CD14-positive monocyte (primary cell): ENCODE measurements around the gene RPS6KB2. TPM values are rescaled to one million over a fixed set of nuclear protein-coding genes. Genes with fewer than 3 reads are reported as not detected.
A peak's percentile ranks its signal among the peaks of the same experiment; 100 is the strongest.

Experiments
- DNase-seq, 3 donors: peaks; one replicate each; pipeline ENCODE4 v3.0.0-alpha.2; 2011 to 2022
- H2AFZ ChIP-seq: 2 replicates; pipeline ENCODE4 v1.6.0; 2012; ENCODE audit warnings: mild to moderate bottlenecking, low read depth, low read length, inconsistent platforms; ENCODE audit not compliant: insufficient read depth, poor library complexity, severe bottlenecking
- H3K27ac ChIP-seq, 2 donors: 1 replicate in 1 of 2; 2 replicates in 1 of 2; pipeline ENCODE4 v1.5.1; 2012 to 2013; ENCODE audit warnings: low read length in 2 of 2, control low read depth in 1 of 2, inconsistent platforms in 1 of 2, low read depth in 1 of 2, mild to moderate bottlenecking in 1 of 2
- H3K27me3 ChIP-seq, 2 donors: one replicate each; pipeline versions ENCODE4 v1.6.0 to v1.6.1; 2011 to 2013; ENCODE audit warnings: low read length in 2 of 2; ENCODE audit not compliant: control insufficient read depth in 2 of 2, insufficient read depth in 2 of 2
- H3K36me3 ChIP-seq, 2 donors: replicated peaks in 1 of 2; 1 replicate in 1 of 2; 2 replicates in 1 of 2; pipeline versions ENCODE4 v1.5.1 to v1.6.1; 2012 to 2013; ENCODE audit warnings: low read length in 2 of 2, control low read depth in 1 of 2, inconsistent platforms in 1 of 2, mild to moderate bottlenecking in 1 of 2; ENCODE audit not compliant: insufficient read depth in 2 of 2, control insufficient read depth in 1 of 2
- H3K4me1 ChIP-seq, 2 donors: 1 replicate in 1 of 2; 2 replicates in 1 of 2; pipeline versions ENCODE4 v1.5.1 to v1.6.1; 2012 to 2013; ENCODE audit warnings: low read length in 2 of 2, control low read depth in 1 of 2, inconsistent platforms in 1 of 2, mild to moderate bottlenecking in 1 of 2, moderate library complexity in 1 of 2; ENCODE audit not compliant: insufficient read depth in 2 of 2, control insufficient read depth in 1 of 2
- H3K4me2 ChIP-seq: replicated peaks from 2 replicates; pipeline ENCODE3; 2012; ENCODE audit warnings: low read length, moderate library complexity, mild to moderate bottlenecking; ENCODE audit not compliant: poor library complexity, severe bottlenecking; ENCODE audit errors: extremely low read depth
- H3K4me3 ChIP-seq, 3 experiments: fragments of 200-600 bp in 1 of 3; sonication (generic) in 1 of 3; replicated peaks in 1 of 3; 1 replicate in 2 of 3; 2 replicates in 1 of 3; pipeline ENCODE4 v1.5.1; 2011 to 2013; ENCODE audit warnings: low read length in 3 of 3, mild to moderate bottlenecking in 3 of 3, control low read depth in 2 of 3, low read depth in 2 of 3, inconsistent platforms in 1 of 3, moderate library complexity in 1 of 3
- H3K79me2 ChIP-seq: 2 replicates; pipeline ENCODE4 v1.6.0; 2012; ENCODE audit warnings: mild to moderate bottlenecking, control low read depth, inconsistent platforms, low read length, moderate library complexity; ENCODE audit not compliant: insufficient read depth
- H3K9ac ChIP-seq: 2 replicates; pipeline ENCODE4 v1.6.0; 2017; ENCODE audit warnings: low read length, mild to moderate bottlenecking; ENCODE audit not compliant: insufficient read depth, poor library complexity, severe bottlenecking
- H3K9me3 ChIP-seq, 2 donors: replicated peaks in 1 of 2; 1 replicate in 1 of 2; 2 replicates in 1 of 2; pipeline versions ENCODE4 v1.5.1 to v1.6.1; 2012 to 2013; ENCODE audit warnings: low read length in 2 of 2, control low read depth in 1 of 2; ENCODE audit not compliant: control insufficient read depth in 1 of 2, insufficient read depth in 1 of 2
- H4K20me1 ChIP-seq: 2 replicates; pipeline ENCODE4 v1.6.0; 2012; ENCODE audit warnings: mild to moderate bottlenecking, low read length, control low read depth, moderate library complexity; ENCODE audit not compliant: insufficient read depth
- H3K27ac Mint-ChIP-seq, 7 donors: one replicate each; pipeline ENCODE4 v1.8.0; 2020; ENCODE audit warnings: mild to moderate bottlenecking in 7 of 7, mixed read lengths in 7 of 7, moderate library complexity in 6 of 7, inconsistent platforms in 2 of 7
- H3K27me3 Mint-ChIP-seq, 3 donors: one replicate each; pipeline ENCODE4 v1.8.0; 2021 to 2022; ENCODE audit warnings: low read depth in 3 of 3, mild to moderate bottlenecking in 3 of 3, mixed read lengths in 3 of 3, moderate library complexity in 3 of 3, inconsistent platforms in 1 of 3
- H3K36me3 Mint-ChIP-seq, 2 donors: one replicate each; pipeline ENCODE4 v1.8.0; 2020; ENCODE audit warnings: mixed read lengths in 2 of 2, inconsistent platforms in 1 of 2, mild to moderate bottlenecking in 1 of 2
- H3K4me1 Mint-ChIP-seq: one replicate; pipeline ENCODE4 v1.8.0; 2020; ENCODE audit warnings: mild to moderate bottlenecking, mixed read lengths
- H3K4me3 Mint-ChIP-seq, 2 donors: one replicate each; pipeline ENCODE4 v1.8.0; 2020; ENCODE audit warnings: mild to moderate bottlenecking in 2 of 2, mixed read lengths in 2 of 2, moderate library complexity in 1 of 2
- H3K9me3 Mint-ChIP-seq, 7 donors: one replicate each; pipeline ENCODE4 v1.8.0; 2020 to 2022; ENCODE audit warnings: mixed read lengths in 7 of 7, mild to moderate bottlenecking in 6 of 7, moderate library complexity in 6 of 7, inconsistent platforms in 2 of 7
- WGBS: methylation state at CpG from one replicate; pipeline ENCODE4 v1.1.5; 2013; ENCODE audit warnings: missing lambda C conversion rate; ENCODE audit not compliant: insufficient coverage; 5-methylcytosine and 5-hydroxymethylcytosine counted together
- intact Hi-C, 2 donors: fragments of 100-400 bp; cut with micrococcal nuclease; formaldehyde crosslinking; loops; one replicate each; pipeline versions ENCODE4 v1.15.0 to v1.15.1; 2023
- polyA plus RNA-seq, 3 donors: library from polyadenylated mRNA; depleted of rRNA in 1 of 3; unstranded in 2 of 3; stranded (reverse) in 1 of 3; fragments of 300-500 nt in 2 of 3; fragments of >200 nt in 1 of 3; fragmentation: Illumina TruSeq in 2 of 3; gene quantifications; 1 replicate in 2 of 3; 2 replicates in 1 of 3; pipeline ENCODE4 v1.2.3, GENCODE V29; 2012 to 2021
- TF ChIP-seq, protein P1 (sequence below): fragments of 200-600 bp; IDR thresholded peaks from one replicate; pipeline ENCODE4 v1.8.0; 2022; ENCODE audit warnings: antibody characterized with exemption, mild to moderate bottlenecking

The RPS6KB2 gene
- polyA plus RNA-seq, 3 donors, result 51.6 to 101 (median 53.8) TPM

DNA sequence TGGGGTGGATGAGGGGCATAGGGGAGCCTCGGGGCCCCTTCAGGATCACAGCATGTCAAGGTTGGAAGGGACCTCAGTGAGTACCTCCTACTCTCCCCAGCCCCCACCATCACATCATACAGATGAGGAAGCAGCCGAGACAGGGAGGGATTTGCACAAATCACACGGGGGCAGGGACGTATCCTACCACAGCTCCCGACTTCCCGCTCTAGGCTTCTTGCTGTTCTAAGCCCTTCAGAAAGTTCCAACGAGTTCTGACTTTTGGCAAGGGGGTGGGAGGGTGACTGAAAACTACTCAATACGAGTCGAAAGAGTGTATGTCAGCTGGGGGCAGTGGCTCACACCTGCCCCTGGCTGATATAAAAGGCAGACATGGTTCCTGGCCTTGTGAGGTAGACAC is 41.2 kb upstream of the RPS6KB2 start:
- Histone ChIP-seq H3K4me2 (no peak overlapping the region), H3K9me3 (no peaks in the 10 kb centered on the region), H3K27ac (no peak overlapping the region), H3K27me3 (no peaks in the 10 kb centered on the region), H3K4me1 (peaks cover 23 to 30% of the 10 kb centered on the region in 2 donors), H3K9ac (no peak overlapping the region), H3K79me2 (peaks cover 24% of the 10 kb centered on the region), H3K36me3 (no peaks in the 10 kb centered on the region), H3K4me3 (no peak overlapping the region), H2AFZ (no peak overlapping the region), H4K20me1 (peaks cover 6% of the 10 kb centered on the region)
- Mint-ChIP-seq H3K27me3 (peaks cover 0 to 5% (median 1%) of the 10 kb centered on the region in 3 donors), H3K36me3 (no peaks in the 10 kb centered on the region), H3K4me1 (peaks cover 32% of the 10 kb centered on the region), H3K27ac (peak overlapping the region in 1 of 7 donors; percentile 62), H3K9me3 (peaks cover 0 to 1% (median 0%) of the 10 kb centered on the region in 7 donors), H3K4me3 (peak overlapping the region in 1 of 2 donors; percentile 36)
- intact Hi-C loops, result no loop called here
- TF ChIP-seq, protein P1, sequence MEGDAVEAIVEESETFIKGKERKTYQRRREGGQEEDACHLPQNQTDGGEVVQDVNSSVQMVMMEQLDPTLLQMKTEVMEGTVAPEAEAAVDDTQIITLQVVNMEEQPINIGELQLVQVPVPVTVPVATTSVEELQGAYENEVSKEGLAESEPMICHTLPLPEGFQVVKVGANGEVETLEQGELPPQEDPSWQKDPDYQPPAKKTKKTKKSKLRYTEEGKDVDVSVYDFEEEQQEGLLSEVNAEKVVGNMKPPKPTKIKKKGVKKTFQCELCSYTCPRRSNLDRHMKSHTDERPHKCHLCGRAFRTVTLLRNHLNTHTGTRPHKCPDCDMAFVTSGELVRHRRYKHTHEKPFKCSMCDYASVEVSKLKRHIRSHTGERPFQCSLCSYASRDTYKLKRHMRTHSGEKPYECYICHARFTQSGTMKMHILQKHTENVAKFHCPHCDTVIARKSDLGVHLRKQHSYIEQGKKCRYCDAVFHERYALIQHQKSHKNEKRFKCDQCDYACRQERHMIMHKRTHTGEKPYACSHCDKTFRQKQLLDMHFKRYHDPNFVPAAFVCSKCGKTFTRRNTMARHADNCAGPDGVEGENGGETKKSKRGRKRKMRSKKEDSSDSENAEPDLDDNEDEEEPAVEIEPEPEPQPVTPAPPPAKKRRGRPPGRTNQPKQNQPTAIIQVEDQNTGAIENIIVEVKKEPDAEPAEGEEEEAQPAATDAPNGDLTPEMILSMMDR, result no peak
- 0% methylated on average over 1 of the region's 9 CpGs for WGBS
- no peak for DNase-seq

DNA sequence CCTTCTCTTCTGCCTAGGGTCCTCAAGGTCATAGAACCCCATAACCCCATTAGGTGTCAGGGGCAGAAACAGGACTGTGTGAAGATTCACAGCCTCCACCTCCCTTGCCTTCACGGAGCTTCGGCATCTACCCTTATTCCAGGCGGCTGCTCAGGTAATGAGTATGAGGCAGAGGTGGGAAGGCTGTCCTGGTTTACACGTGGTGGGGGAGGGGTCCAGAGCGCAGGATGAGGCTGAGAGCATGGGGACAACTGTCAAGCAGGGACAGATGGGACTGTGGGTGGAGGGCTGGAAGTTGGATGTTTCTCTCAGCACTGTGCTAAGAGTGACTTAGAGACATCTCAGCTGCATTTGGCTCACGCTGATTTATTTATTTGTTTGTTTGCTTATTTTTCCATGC is 40.8 kb upstream of the RPS6KB2 start:
- peaks cover 0 to 5% (median 1%) of the 10 kb centered on the region in 3 donors for H3K27me3 Mint-ChIP-seq
- no peak overlapping the region for H3K4me3 Mint-ChIP-seq
- H3K4me1 Mint-ChIP-seq, result peaks cover 32% of the 10 kb centered on the region
- H3K9me3 Mint-ChIP-seq, result peaks cover 0 to 1% (median 0%) of the 10 kb centered on the region in 7 donors
- peak overlapping the region in 1 of 7 donors; percentile 43 for H3K27ac Mint-ChIP-seq
- Histone ChIP-seq H3K9ac (no peak overlapping the region), H3K27ac (no peak overlapping the region), H3K4me1 (peaks cover 23 to 30% of the 10 kb centered on the region in 2 donors), H3K4me2 (no peak overlapping the region), H2AFZ (no peak overlapping the region), H3K4me3 (no peak overlapping the region), H3K9me3 (no peaks in the 10 kb centered on the region), H3K79me2 (peaks cover 28% of the 10 kb centered on the region), H3K27me3 (no peaks in the 10 kb centered on the region), H3K36me3 (no peaks in the 10 kb centered on the region), H4K20me1 (peaks cover 10% of the 10 kb centered on the region)
- TF ChIP-seq, protein P1, result no peak
- WGBS, result no CpG with 5 or more reads among the region's 6 CpGs
- DNase-seq, result no peak
- intact Hi-C loops, result no loop called here
- H3K36me3 Mint-ChIP-seq, result no peaks in the 10 kb centered on the region
